GM12891 (cell line): Measurements from ENCODE around the gene ZNF799.

Source experiments
- POLR2A ChIP-seq: IDR thresholded peaks from 2 replicates; pipeline ENCODE4 v1.6.1; 2011; ENCODE audit warnings: low read depth, low read length, control low read depth
- POLR2AphosphoS5 ChIP-seq: IDR thresholded peaks from 2 replicates; pipeline ENCODE4 v1.6.1; 2011; ENCODE audit warnings: low read depth, low read length, control low read depth
- POU2F2 ChIP-seq: IDR thresholded peaks from 2 replicates; pipeline ENCODE4 v1.6.1; 2011; ENCODE audit warnings: low read depth, mild to moderate bottlenecking, control low read depth, low read length, moderate library complexity
- SPI1 ChIP-seq: IDR thresholded peaks from 2 replicates; pipeline ENCODE4 v1.6.1; 2011; ENCODE audit warnings: low read depth, low read length, control low read depth

- TF ChIP-seq POLR2A (no peak), POU2F2 (no peak), POLR2AphosphoS5 (no peak), SPI1 (no peak)
Observed at GRCh38 chr19:12448808-12449207, 47.7 kb upstream of the ZNF799 start.
